ENCODE results near the gene AKAP8.

Gene AKAP8

GRCh38 chr19:15424121-15424520 is 44.5 kb upstream of the AKAP8 start:
- Histone ChIP-seq H3K27ac (ENCODE audit: insufficient read depth in 1 of 2, low read depth in 1 of 2, low read length in 2 of 2, poor library complexity in 1 of 2, severe bottlenecking in 2 of 2) (no peak overlapping the region), H3K9me3 (ENCODE audit: control extremely low read depth in 1 of 5, control insufficient read depth in 4 of 5, insufficient read depth in 2 of 5, low read depth in 1 of 5, low read length in 4 of 5) (peaks cover 0 to 9% (median 6%) of the 10 kb centered on the region in 5 experiments), H3K4me1 (ENCODE audit: control extremely low read depth in 1 of 4, control insufficient read depth in 4 of 4, insufficient read depth in 4 of 4, low read length in 3 of 4) (peaks cover 2 to 11% (median 6%) of the 10 kb centered on the region in 4 experiments), H3K27me3 (replicated peaks in 2 of 5; ENCODE audit: control insufficient read depth in 4 of 5, insufficient read depth in 5 of 5, low read length in 4 of 5) (no peaks in the 10 kb centered on the region), H3K4me3 (ENCODE audit: control insufficient read depth in 1 of 7, extremely low read depth in 1 of 7, insufficient read depth in 4 of 7, low read depth in 2 of 7, low read length in 6 of 7) (no peak overlapping the region), H3K36me3 (ENCODE audit: control insufficient read depth in 4 of 4, insufficient read depth in 4 of 4, low read length in 3 of 4) (peaks cover 5 to 81% (median 59%) of the 10 kb centered on the region in 4 experiments)
- no peak for DNase-seq
- ChIA-PET CTCF (interaction anchor here (0.7 to 1.2 kb wide), 3 partner anchors 10 to 137 kb away, joined by 3 to 4 read pairs (median 3); no protein-coding TSS in a partner anchor), POLR2A (interaction anchor here (0.6 kb wide), 1 partner anchor 105 kb away, joined by 3 read pairs; no protein-coding TSS in a partner anchor)
- WGBS (ENCODE audit: insufficient coverage): over 99% methylated on average over 13 of the region's 13 CpGs

GRCh38 chr19:15423130-15423529 is 43.5 kb upstream of the AKAP8 start:
- Histone ChIP-seq H3K36me3 (ENCODE audit: control insufficient read depth in 4 of 4, insufficient read depth in 4 of 4, low read length in 3 of 4) (peaks cover 5 to 71% (median 53%) of the 10 kb centered on the region in 4 experiments), H3K4me1 (ENCODE audit: control extremely low read depth in 1 of 4, control insufficient read depth in 4 of 4, insufficient read depth in 4 of 4, low read length in 3 of 4) (peaks cover 2 to 11% (median 6%) of the 10 kb centered on the region in 4 experiments), H3K4me3 (ENCODE audit: control insufficient read depth in 1 of 7, extremely low read depth in 1 of 7, insufficient read depth in 4 of 7, low read depth in 2 of 7, low read length in 6 of 7) (no peak overlapping the region), H3K27ac (ENCODE audit: insufficient read depth in 1 of 2, low read depth in 1 of 2, low read length in 2 of 2, poor library complexity in 1 of 2, severe bottlenecking in 2 of 2) (no peak overlapping the region), H3K9me3 (ENCODE audit: control extremely low read depth in 1 of 5, control insufficient read depth in 4 of 5, insufficient read depth in 2 of 5, low read depth in 1 of 5, low read length in 4 of 5) (peaks cover 0 to 9% (median 6%) of the 10 kb centered on the region in 5 experiments), H3K27me3 (replicated peaks in 2 of 5; ENCODE audit: control insufficient read depth in 4 of 5, insufficient read depth in 5 of 5, low read length in 4 of 5) (no peaks in the 10 kb centered on the region)
- no peak for DNase-seq
- POLR2A ChIA-PET: no interaction called here
- CTCF ChIA-PET: interaction anchor here (1.1 to 1.2 kb wide), 2 partner anchors 9 to 138 kb away, joined by 3 to 4 read pairs; no protein-coding TSS in a partner anchor
- WGBS (ENCODE audit: insufficient coverage): 91% methylated on average over 5 of the region's 6 CpGs

- peaks cover 0 to 9% (median 6%) of the 10 kb centered on the region in 5 experiments for H3K9me3 ChIP-seq (ENCODE audit: control extremely low read depth in 1 of 5, control insufficient read depth in 4 of 5, insufficient read depth in 2 of 5, low read depth in 1 of 5, low read length in 4 of 5)
- H3K27me3 ChIP-seq (replicated peaks in 2 of 5; ENCODE audit: control insufficient read depth in 4 of 5, insufficient read depth in 5 of 5, low read length in 4 of 5): no peaks in the 10 kb centered on the region
- no peak overlapping the region for H3K4me3 ChIP-seq (ENCODE audit: control insufficient read depth in 1 of 7, extremely low read depth in 1 of 7, insufficient read depth in 4 of 7, low read depth in 2 of 7, low read length in 6 of 7)
- no peak for DNase-seq
- POLR2A ChIA-PET: no interaction called here
- 84% methylated on average over 21 of the region's 22 CpGs for WGBS (ENCODE audit: insufficient coverage)
- peaks cover 6 to 17% (median 11%) of the 10 kb centered on the region in 4 experiments for H3K4me1 ChIP-seq (ENCODE audit: control extremely low read depth in 1 of 4, control insufficient read depth in 4 of 4, insufficient read depth in 4 of 4, low read length in 3 of 4)
- H3K27ac ChIP-seq (ENCODE audit: insufficient read depth in 1 of 2, low read depth in 1 of 2, low read length in 2 of 2, poor library complexity in 1 of 2, severe bottlenecking in 2 of 2): no peak overlapping the region
- H3K36me3 ChIP-seq (ENCODE audit: control insufficient read depth in 4 of 4, insufficient read depth in 4 of 4, low read length in 3 of 4): peaks cover 5 to 65% (median 48%) of the 10 kb centered on the region in 4 experiments
- CTCF ChIA-PET: interaction anchor here (1.0 to 6.8 kb wide), 8 partner anchors 13 to 134 kb away, joined by 4 to 122 read pairs (median 8); partner anchors contain the start of genes PGLYRP2 and RASAL3
Measured at GRCh38 chr19:15422296-15423075, 42.9 kb upstream of the AKAP8 start.

GRCh38 chr19:15421721-15422260 is 42.2 kb upstream of the AKAP8 start:
- Histone ChIP-seq H3K27me3 (replicated peaks in 2 of 5; ENCODE audit: control insufficient read depth in 4 of 5, insufficient read depth in 5 of 5, low read length in 4 of 5) (no peaks in the 10 kb centered on the region), H3K36me3 (ENCODE audit: control insufficient read depth in 4 of 4, insufficient read depth in 4 of 4, low read length in 3 of 4) (peaks cover 5 to 58% (median 42%) of the 10 kb centered on the region in 4 experiments), H3K4me1 (ENCODE audit: control extremely low read depth in 1 of 4, control insufficient read depth in 4 of 4, insufficient read depth in 4 of 4, low read length in 3 of 4) (peaks cover 13 to 24% (median 18%) of the 10 kb centered on the region in 4 experiments), H3K9me3 (ENCODE audit: control extremely low read depth in 1 of 5, control insufficient read depth in 4 of 5, insufficient read depth in 2 of 5, low read depth in 1 of 5, low read length in 4 of 5) (peaks cover 0 to 9% (median 6%) of the 10 kb centered on the region in 5 experiments), H3K4me3 (ENCODE audit: control insufficient read depth in 1 of 7, extremely low read depth in 1 of 7, insufficient read depth in 4 of 7, low read depth in 2 of 7, low read length in 6 of 7) (no peak overlapping the region), H3K27ac (ENCODE audit: insufficient read depth in 1 of 2, low read depth in 1 of 2, low read length in 2 of 2, poor library complexity in 1 of 2, severe bottlenecking in 2 of 2) (no peak overlapping the region)
- POLR2A ChIA-PET: no interaction called here
- no peak for DNase-seq
- 95% methylated on average over 7 of the region's 15 CpGs for WGBS (ENCODE audit: insufficient coverage)
- CTCF ChIA-PET: interaction anchor here (1.0 to 6.8 kb wide), 10 partner anchors 8 to 135 kb away, joined by 4 to 122 read pairs (median 8); partner anchors contain the start of genes PGLYRP2 and RASAL3

GRCh38 chr19:15421136-15421695 is 41.6 kb upstream of the AKAP8 start:
- Histone ChIP-seq H3K4me3 (ENCODE audit: control insufficient read depth in 1 of 7, extremely low read depth in 1 of 7, insufficient read depth in 4 of 7, low read depth in 2 of 7, low read length in 6 of 7) (no peak overlapping the region), H3K27me3 (replicated peaks in 2 of 5; ENCODE audit: control insufficient read depth in 4 of 5, insufficient read depth in 5 of 5, low read length in 4 of 5) (no peaks in the 10 kb centered on the region), H3K27ac (ENCODE audit: insufficient read depth in 1 of 2, low read depth in 1 of 2, low read length in 2 of 2, poor library complexity in 1 of 2, severe bottlenecking in 2 of 2) (no peak overlapping the region), H3K9me3 (ENCODE audit: control extremely low read depth in 1 of 5, control insufficient read depth in 4 of 5, insufficient read depth in 2 of 5, low read depth in 1 of 5, low read length in 4 of 5) (peaks cover 0 to 9% (median 6%) of the 10 kb centered on the region in 5 experiments), H3K36me3 (ENCODE audit: control insufficient read depth in 4 of 4, insufficient read depth in 4 of 4, low read length in 3 of 4) (peaks cover 5 to 57% (median 37%) of the 10 kb centered on the region in 4 experiments), H3K4me1 (ENCODE audit: control extremely low read depth in 1 of 4, control insufficient read depth in 4 of 4, insufficient read depth in 4 of 4, low read length in 3 of 4) (peaks cover 15 to 30% (median 20%) of the 10 kb centered on the region in 4 experiments)
- DNase-seq: no peak
- CTCF ChIA-PET: interaction anchor here (1.0 to 6.8 kb wide), 11 partner anchors 8 to 135 kb away, joined by 4 to 122 read pairs (median 8); partner anchors contain the start of genes PGLYRP2 and RASAL3
- 87% methylated on average over 7 of the region's 12 CpGs for WGBS (ENCODE audit: insufficient coverage)
- POLR2A ChIA-PET: interaction anchor here (0.6 to 1.0 kb wide), 2 partner anchors 11 to 668 kb away, joined by 3 read pairs; no protein-coding TSS in a partner anchor

- peaks cover 15 to 30% (median 20%) of the 10 kb centered on the region in 4 experiments for H3K4me1 ChIP-seq (ENCODE audit: control extremely low read depth in 1 of 4, control insufficient read depth in 4 of 4, insufficient read depth in 4 of 4, low read length in 3 of 4)
- H3K27me3 ChIP-seq (replicated peaks in 2 of 5; ENCODE audit: control insufficient read depth in 4 of 5, insufficient read depth in 5 of 5, low read length in 4 of 5): no peaks in the 10 kb centered on the region
- peaks cover 8 to 48% (median 26%) of the 10 kb centered on the region in 4 experiments for H3K36me3 ChIP-seq (ENCODE audit: control insufficient read depth in 4 of 4, insufficient read depth in 4 of 4, low read length in 3 of 4)
- 49% methylated on average over 9 of the region's 16 CpGs for WGBS (ENCODE audit: insufficient coverage)
- ChIA-PET CTCF (interaction anchor here (0.8 to 6.8 kb wide), 31 partner anchors 10 to 143 kb away, joined by 3 to 122 read pairs (median 4); partner anchors contain the start of genes PGLYRP2 and RASAL3), POLR2A (interaction anchor here (1.0 to 2.4 kb wide), 7 partner anchors 13 to 136 kb away, joined by 3 to 17 read pairs (median 12); partner anchors contain the start of genes AKAP8, PGLYRP2 and RASAL3)
- peak overlapping the region in 1 of 2 experiments; percentile 55 for H3K27ac ChIP-seq (ENCODE audit: insufficient read depth in 1 of 2, low read depth in 1 of 2, low read length in 2 of 2, poor library complexity in 1 of 2, severe bottlenecking in 2 of 2)
- peak in 2 of 3 donors; percentile 7 to 11 for DNase-seq
- peak overlapping the region in 6 of 7 experiments; percentile 15 to 97 (median 38) for H3K4me3 ChIP-seq (ENCODE audit: control insufficient read depth in 1 of 7, extremely low read depth in 1 of 7, insufficient read depth in 4 of 7, low read depth in 2 of 7, low read length in 6 of 7)
- H3K9me3 ChIP-seq (ENCODE audit: control extremely low read depth in 1 of 5, control insufficient read depth in 4 of 5, insufficient read depth in 2 of 5, low read depth in 1 of 5, low read length in 4 of 5): peaks cover 0 to 9% (median 6%) of the 10 kb centered on the region in 5 experiments
Measured at GRCh38 chr19:15419413-15420025, 39.9 kb upstream of the AKAP8 start.

All from common myeloid progenitor, CD34-positive (primary cell).